HepG2 (cell line): ENCODE results near the gene WDR7. TPM values are rescaled to one million over a fixed set of nuclear protein-coding genes. Genes with fewer than 3 reads are reported as not detected.

Source experiments
- ATAC-seq: fragments of 200-7000 bp; cut with Tn5 transposase; 3 replicates; pipeline ENCODE4 v1.9.1; 2020; ENCODE audit warnings: mild to moderate bottlenecking, moderate library complexity
- BruUV-seq: library from RNA; stranded (reverse); fragments of 400-500 nt; replicated peaks from 2 replicates; lab custom pipeline; 2021; lab: Mats Ljungman, UMichigan
- CTCF ChIA-PET: fragments of 300-600 bp; formaldehyde crosslinking; extraction: SDS; loops from one replicate; lab custom pipeline; 2021; ENCODE audit warnings: low total read pairs, inconsistent platforms, low intra/inter-chr PET ratio; lab: Yijun Ruan, JAX
- POLR2A ChIA-PET: fragments of 350-600 bp; sonication (Branson Sonifier 250); formaldehyde crosslinking; loops from one replicate; lab custom pipeline; 2020; ENCODE audit warnings: antibody characterized with exemption, inconsistent platforms; lab: Yijun Ruan, JAX
- DNase-seq: peaks from one replicate; pipeline ENCODE4 v3.0.0-alpha.2; 2015; ENCODE audit warnings: low spot score
- FAIRE-seq: peaks from 3 replicates; lab custom pipeline; 2011; peaks lifted over from hg19 to GRCh38; lab: Jason Lieb, UNC
- H2AFZ ChIP-seq: one replicate; pipeline ENCODE4 v1.6.1; 2011; ENCODE audit warnings: low read length, inconsistent platforms
- H3K27ac ChIP-seq: fragments of 300-600 bp; 3 replicates; pipeline ENCODE4 v1.8.0; 2011; ENCODE audit warnings: mixed run types, mild to moderate bottlenecking, mixed read lengths, low read length, inconsistent platforms; ENCODE audit not compliant: insufficient read depth; ENCODE audit errors: extremely low read length
- H3K27me3 ChIP-seq, 2 experiments: fragments of 200-600 bp in 1 of 2; 2 replicates in 1 of 2; 3 replicates in 1 of 2; pipeline versions ENCODE4 v1.6.0 to v1.8.0; 2011; ENCODE audit warnings: low read length in 2 of 2, mild to moderate bottlenecking in 2 of 2, moderate library complexity in 2 of 2, inconsistent platforms in 1 of 2; ENCODE audit not compliant: insufficient read depth in 2 of 2, control insufficient read depth in 1 of 2
- H3K36me3 ChIP-seq, 2 experiments: fragments of 200-600 bp in 1 of 2; replicated peaks in 1 of 2; 2 replicates in 1 of 2; 3 replicates in 1 of 2; pipeline versions ENCODE4 v1.5.1 to v1.8.0; 2011; ENCODE audit warnings: low read length in 2 of 2, inconsistent platforms in 1 of 2; ENCODE audit not compliant: insufficient read depth in 2 of 2, control insufficient read depth in 1 of 2
- H3K4me1 ChIP-seq: 2 replicates; pipeline ENCODE4 v1.5.1; 2012; ENCODE audit warnings: low read length, inconsistent platforms; ENCODE audit not compliant: insufficient read depth
- H3K4me2 ChIP-seq: 2 replicates; pipeline ENCODE4 v1.6.0; 2011; ENCODE audit warnings: low read depth, low read length, inconsistent platforms
- H3K4me3 ChIP-seq, 3 experiments: fragments of 200-600 bp in 1 of 3; sonication (generic), shearing (Covaris generic) in 1 of 3; replicated peaks in 1 of 3; 2 replicates each; pipeline ENCODE4 v1.5.1; 2011 to 2016; ENCODE audit warnings: low read length in 3 of 3, inconsistent platforms in 2 of 3, low read depth in 2 of 3, mild to moderate bottlenecking in 2 of 3, control low read depth in 1 of 3, mixed read lengths in 1 of 3; ENCODE audit not compliant: insufficient read depth in 1 of 3
- H3K79me2 ChIP-seq: one replicate; pipeline ENCODE4 v1.6.1; 2011; ENCODE audit warnings: low read length, inconsistent platforms; ENCODE audit not compliant: insufficient read depth
- H3K9ac ChIP-seq: 2 replicates; pipeline ENCODE4 v1.6.0; 2011; ENCODE audit warnings: mild to moderate bottlenecking, low read depth, low read length, inconsistent platforms; ENCODE audit not compliant: insufficient read depth
- H3K9me3 ChIP-seq: 2 replicates; pipeline ENCODE4 v1.5.1; 2012; ENCODE audit warnings: mild to moderate bottlenecking, low read length
- H4K20me1 ChIP-seq: 2 replicates; pipeline ENCODE4 v1.6.0; 2011; ENCODE audit warnings: inconsistent platforms, mild to moderate bottlenecking, low read length, moderate library complexity; ENCODE audit not compliant: insufficient read depth
- KDM5A ChIP-seq: fragments of 200-600 bp; sonication (generic); IDR thresholded peaks from 2 replicates; pipeline ENCODE4 v1.7.0; 2018; ENCODE audit warnings: antibody characterized with exemption, mild to moderate bottlenecking, low read length, borderline replicate concordance
- ZNF121 ChIP-seq: sonication (generic); formaldehyde crosslinking; IDR thresholded peaks from 2 replicates; pipeline ENCODE4 v1.5.0; 2020; ENCODE audit warnings: mild to moderate bottlenecking, missing genetic modification reagents
- ZNF280B ChIP-seq: sonication (generic); formaldehyde crosslinking; IDR thresholded peaks from 2 replicates; pipeline ENCODE4 v1.5.0; 2020; ENCODE audit warnings: missing genetic modification reagents, mild to moderate bottlenecking, borderline replicate concordance
- WGBS: methylation state at CpG from one replicate; pipeline ENCODE4 v1.1.6; 2017; ENCODE audit warnings: low lambda C conversion rate; 5-methylcytosine and 5-hydroxymethylcytosine counted together
- in situ Hi-C: cut with HindIII; loops from 2 replicates; pipeline ENCODE4 v1.10.0; 2017; ENCODE audit warnings: low pct_unique_long_range_greater_than_20kb; ENCODE audit not compliant: extremely low pct_ligation_motif_present
- intact Hi-C: fragments of 100-400 bp; cut with micrococcal nuclease; formaldehyde crosslinking; loops from one replicate; pipeline ENCODE4 v1.10.0; 2022; ENCODE audit not compliant: unreplicated experiment
- polyA plus RNA-seq, 8 experiments: library from polyadenylated mRNA; depleted of rRNA in 3 of 8; stranded (reverse) in 7 of 8; unstranded in 1 of 8; fragments of >200 nt; fragmentation: Illumina TruSeq in 4 of 8; extraction: Trizol in 4 of 8; gene quantifications; 2 replicates each; pipeline versions ENCODE4 v1.2.1 to v1.2.3, GENCODE V29; 2011 to 2016; ENCODE audit warnings: low read depth in 4 of 8, missing spikeins in 1 of 8, mixed read lengths in 1 of 8; ENCODE audit not compliant: insufficient read depth in 1 of 8
- total RNA-seq, 5 experiments: library from RNA; depleted of rRNA; stranded (reverse); fragments of >200 nt; fragmentation: Illumina TruSeq; extraction: Trizol; gene quantifications; 2 replicates each; pipeline ENCODE4 v1.2.3, GENCODE V29; 2016; ENCODE audit warnings: low read depth in 1 of 5
- TF ChIP-seq, protein P1 (sequence below): sonication (generic); formaldehyde crosslinking; IDR thresholded peaks from 2 replicates; pipeline ENCODE4 v1.5.0; 2020; ENCODE audit warnings: mild to moderate bottlenecking, missing genetic modification reagents, borderline replicate concordance

The WDR7 gene
- total and polyA plus RNA-seq, 2 of the 13 experiments (the other 11 are each of a cell fraction or from before 2014, with no cell fraction given) = 2.0 to 7.8 TPM

DNA sequence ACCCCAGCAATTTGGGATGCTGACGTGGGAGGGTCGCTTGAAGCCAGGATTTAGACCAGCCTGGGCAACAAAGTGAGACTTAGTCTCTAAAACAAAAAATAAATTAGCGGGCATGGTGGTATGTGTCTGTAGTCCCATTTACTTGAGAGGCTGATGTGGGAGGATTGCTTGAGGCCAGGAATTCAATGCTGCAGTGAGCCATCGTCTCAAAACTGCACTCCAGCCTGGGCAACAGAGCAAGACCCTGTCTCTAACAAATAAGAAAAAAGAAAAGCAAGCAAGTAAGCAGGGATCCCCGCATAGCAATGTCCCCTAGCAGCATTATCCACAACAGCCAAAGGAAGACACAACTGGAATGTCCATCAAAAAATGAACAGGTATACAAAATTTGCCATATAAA is 16.2 kb upstream of the WDR7 start:
- in situ Hi-C loops = no loop called here
- intact Hi-C loops = no loop called here
- Histone ChIP-seq H3K27me3 (no peaks in the 10 kb centered on the region; a peak in 1 of 5 replicates), H4K20me1 (peaks cover 27% of the 10 kb centered on the region), H3K36me3 (peaks cover 3 to 8% of the 10 kb centered on the region in 2 experiments; a peak in 3 of 5 replicates), H2AFZ (no peak overlapping the region), H3K9ac (no peak overlapping the region), H3K4me3 (no peak overlapping the region), H3K79me2 (peaks cover 82% of the 10 kb centered on the region), H3K4me1 (peaks cover 53% of the 10 kb centered on the region), H3K27ac (no peak overlapping the region), H3K9me3 (no peaks in the 10 kb centered on the region), H3K4me2 (peak overlapping the region; percentile 79; the same call in 1 of the 2 replicates)
- ChIA-PET CTCF (no interaction called here), POLR2A (no interaction called here)
- TF ChIP-seq ZNF121 (peak; percentile 67), ZNF280B (no peak)
- 96% methylated on average over 5 of the region's 5 CpGs for WGBS
- DNase-seq (no peak), FAIRE-seq (no peak), ATAC-seq (no peak)
- BruUV-seq = no TSS peak

- Histone ChIP-seq H3K36me3 (peaks cover 3 to 8% of the 10 kb centered on the region in 2 experiments; a peak in 3 of 5 replicates), H3K9me3 (no peaks in the 10 kb centered on the region), H3K4me1 (peaks cover 54% of the 10 kb centered on the region), H3K27ac (peak overlapping the region; percentile 97), H2AFZ (no peak overlapping the region), H3K27me3 (no peaks in the 10 kb centered on the region; a peak in 1 of 5 replicates), H3K4me2 (peak overlapping the region; percentile 79), H4K20me1 (peaks cover 27% of the 10 kb centered on the region), H3K4me3 (peak overlapping the region; percentile 96 to 99 (median 99)), H3K79me2 (peaks cover 60% of the 10 kb centered on the region), H3K9ac (peak overlapping the region; percentile 98)
- intact Hi-C loops (no loop called here), in situ Hi-C loops (no loop called here)
- no peak for DNase-seq
- TSS peak; percentile 62 for BruUV-seq
- no peak for ATAC-seq
- ChIA-PET CTCF (no interaction called here), POLR2A (interaction anchor here (3.4 kb wide), 1 partner anchor 14 kb away, joined by 32 read pairs; the partner anchor contains the start of gene WDR7)
- WGBS = under 1% methylated on average over 8 of the region's 8 CpGs
- no peak for FAIRE-seq
- 0 out of 2 replicates have a peak, but pooled peaks have one; percentile 3 for TF ChIP-seq KDM5A
- TF ChIP-seq, protein P1, sequence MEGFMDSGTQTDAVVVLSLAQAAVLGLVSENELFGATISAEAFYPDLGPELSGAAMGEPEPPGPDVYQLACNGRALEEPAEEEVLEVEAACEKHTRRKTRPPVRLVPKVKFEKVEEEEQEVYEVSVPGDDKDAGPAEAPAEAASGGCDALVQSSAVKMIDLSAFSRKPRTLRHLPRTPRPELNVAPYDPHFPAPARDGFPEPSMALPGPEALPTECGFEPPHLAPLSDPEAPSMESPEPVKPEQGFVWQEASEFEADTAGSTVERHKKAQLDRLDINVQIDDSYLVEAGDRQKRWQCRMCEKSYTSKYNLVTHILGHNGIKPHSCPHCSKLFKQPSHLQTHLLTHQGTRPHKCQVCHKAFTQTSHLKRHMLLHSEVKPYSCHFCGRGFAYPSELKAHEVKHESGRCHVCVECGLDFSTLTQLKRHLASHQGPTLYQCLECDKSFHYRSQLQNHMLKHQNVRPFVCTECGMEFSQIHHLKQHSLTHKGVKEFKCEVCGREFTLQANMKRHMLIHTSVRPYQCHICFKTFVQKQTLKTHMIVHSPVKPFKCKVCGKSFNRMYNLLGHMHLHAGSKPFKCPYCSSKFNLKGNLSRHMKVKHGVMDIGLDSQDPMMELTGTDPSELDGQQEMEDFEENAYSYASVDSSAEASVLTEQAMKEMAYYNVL (CRISPR knock-in tag) = no peak
Measured at GRCh38 chr18:56637176-56637575, 14.0 kb upstream of the WDR7 start.
